Astrocyte (in vitro differentiated cells and primary cell): ENCODE measurements around the gene APBA3. TPM values are rescaled to one million over a fixed set of nuclear protein-coding genes. Genes with fewer than 3 reads are reported as not detected.

Source experiments
- DNase-seq: peaks from one replicate; pipeline ENCODE4 v3.0.0-alpha.2; 2010; ENCODE audit warnings: low read depth
- FAIRE-seq: peaks from 2 replicates; lab custom pipeline; 2011; peaks lifted over from hg19 to GRCh38; lab: Jason Lieb, UNC
- H2AFZ ChIP-seq: 2 replicates; pipeline ENCODE4 v1.6.0; 2012; ENCODE audit warnings: low read depth, low read length, inconsistent platforms
- H3K27ac ChIP-seq: 2 replicates; pipeline ENCODE4 v1.5.1; 2011; ENCODE audit warnings: low read depth, low read length, inconsistent platforms
- H3K27me3 ChIP-seq: 2 replicates; pipeline ENCODE4 v1.6.0; 2011; ENCODE audit warnings: low read length, inconsistent platforms; ENCODE audit not compliant: insufficient read depth
- H3K36me3 ChIP-seq: 2 replicates; pipeline ENCODE4 v1.5.1; 2011; ENCODE audit warnings: low read length, inconsistent platforms; ENCODE audit not compliant: insufficient read depth
- H3K4me1 ChIP-seq: 2 replicates; pipeline ENCODE4 v1.5.1; 2011; ENCODE audit warnings: low read length, inconsistent platforms; ENCODE audit not compliant: insufficient read depth
- H3K4me2 ChIP-seq: 2 replicates; pipeline ENCODE4 v1.6.0; 2012; ENCODE audit warnings: low read length, inconsistent platforms
- H3K4me3 ChIP-seq: 2 replicates; pipeline ENCODE4 v1.5.1; 2011; ENCODE audit warnings: low read depth, mild to moderate bottlenecking, low read length, inconsistent platforms; ENCODE audit not compliant: insufficient read depth
- H3K79me2 ChIP-seq: 2 replicates; pipeline ENCODE4 v1.6.0; 2012; ENCODE audit warnings: mild to moderate bottlenecking, low read length, inconsistent platforms; ENCODE audit not compliant: insufficient read depth
- H3K9ac ChIP-seq: 2 replicates; pipeline ENCODE4 v1.6.0; 2012; ENCODE audit warnings: mild to moderate bottlenecking, low read length, inconsistent platforms
- H3K9me3 ChIP-seq: 2 replicates; pipeline ENCODE4 v1.5.1; 2012; ENCODE audit warnings: low read depth, mild to moderate bottlenecking, low read length, inconsistent platforms; ENCODE audit not compliant: insufficient read depth
- H4K20me1 ChIP-seq: 2 replicates; pipeline ENCODE4 v1.6.0; 2012; ENCODE audit warnings: low read length, inconsistent platforms; ENCODE audit not compliant: insufficient read depth
- H3K27ac Mint-ChIP-seq: one replicate; pipeline ENCODE4 v1.8.0; 2021; ENCODE audit warnings: mild to moderate bottlenecking, mixed read lengths; ENCODE audit not compliant: unreplicated experiment
- H3K27me3 Mint-ChIP-seq: one replicate; pipeline ENCODE4 v1.8.0; 2021; ENCODE audit warnings: low read depth, mixed read lengths; ENCODE audit not compliant: unreplicated experiment
- H3K36me3 Mint-ChIP-seq: one replicate; pipeline ENCODE4 v1.8.0; 2021; ENCODE audit warnings: low read depth, mixed read lengths; ENCODE audit not compliant: unreplicated experiment
- H3K4me1 Mint-ChIP-seq: one replicate; pipeline ENCODE4 v1.8.0; 2021; ENCODE audit warnings: low read depth, mixed read lengths; ENCODE audit not compliant: unreplicated experiment
- H3K4me3 Mint-ChIP-seq: one replicate; pipeline ENCODE4 v1.8.0; 2021; ENCODE audit warnings: mild to moderate bottlenecking, moderate library complexity, mixed read lengths; ENCODE audit not compliant: unreplicated experiment
- H3K9me3 Mint-ChIP-seq: one replicate; pipeline ENCODE4 v1.8.0; 2021; ENCODE audit warnings: mild to moderate bottlenecking, mixed read lengths; ENCODE audit not compliant: unreplicated experiment
- EZH2 ChIP-seq: IDR thresholded peaks from 2 replicates; pipeline ENCODE4 v1.6.1; 2012; ENCODE audit warnings: mild to moderate bottlenecking, low read length, inconsistent platforms; ENCODE audit not compliant: insufficient read depth
- total RNA-seq: library from RNA; stranded (reverse); gene quantifications from 2 replicates; pipeline ENCODE4 v1.2.1, GENCODE V29; 2021
- TF ChIP-seq, protein P1 (sequence below): IDR thresholded peaks from 2 replicates; pipeline ENCODE4 v1.5.1; 2011; ENCODE audit warnings: low read depth, mild to moderate bottlenecking, inconsistent platforms, low read length, moderate library complexity; ENCODE audit not compliant: insufficient read depth

Gene APBA3
- total RNA-seq, 1 donor from 2014 or later: 16.5 TPM

DNA sequence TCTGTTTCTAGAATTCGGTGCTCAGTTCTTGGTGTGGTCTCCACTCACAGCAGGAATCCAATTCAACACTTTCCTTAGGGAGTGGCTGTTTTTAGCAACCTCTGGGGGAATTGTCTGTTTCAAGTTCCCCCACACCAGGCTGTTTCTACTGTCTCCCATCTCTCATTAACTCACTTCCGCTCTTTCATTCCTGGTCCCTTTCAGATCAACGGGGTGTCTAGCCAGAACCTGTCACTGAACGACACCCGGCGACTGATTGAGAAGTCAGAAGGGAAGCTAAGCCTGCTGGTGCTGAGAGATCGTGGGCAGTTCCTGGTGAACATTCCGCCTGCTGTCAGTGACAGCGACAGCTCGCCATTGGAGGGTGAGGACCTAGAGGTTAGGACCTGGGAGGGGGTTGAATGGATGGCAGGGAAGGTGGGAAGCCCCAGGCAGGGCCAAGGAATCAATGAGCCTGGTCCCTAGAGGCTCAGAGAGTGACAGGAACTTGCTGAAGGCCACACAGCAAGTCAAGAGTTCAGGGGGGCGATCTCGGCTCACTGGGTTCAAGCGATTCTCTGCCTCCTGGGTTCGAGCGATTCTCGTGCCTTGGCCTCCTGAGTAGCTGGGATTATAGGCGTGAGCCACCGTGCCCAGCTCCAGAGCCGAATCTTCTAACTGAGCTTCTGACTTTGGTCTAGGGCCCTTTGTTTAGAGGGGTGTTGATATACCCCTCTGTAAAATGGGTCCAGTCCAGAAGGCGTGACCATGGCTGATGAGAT, 27.8 kb downstream of the APBA3 start:
- H3K36me3 ChIP-seq: no peaks in the 10 kb centered on the region
- no peak for DNase-seq
- H3K4me1 Mint-ChIP-seq: no peaks in the 10 kb centered on the region
- no peaks in the 10 kb centered on the region for H3K27me3 ChIP-seq
- no peak for FAIRE-seq
- H3K9me3 ChIP-seq: no peaks in the 10 kb centered on the region
- H4K20me1 ChIP-seq: no peaks in the 10 kb centered on the region
- no peaks in the 10 kb centered on the region for H3K9me3 Mint-ChIP-seq
- H3K36me3 Mint-ChIP-seq: no peaks in the 10 kb centered on the region
- H3K27ac ChIP-seq: no peak overlapping the region
- no peaks in the 10 kb centered on the region for H3K4me1 ChIP-seq
- no peak overlapping the region for H3K4me2 ChIP-seq
- TF ChIP-seq, protein P1, sequence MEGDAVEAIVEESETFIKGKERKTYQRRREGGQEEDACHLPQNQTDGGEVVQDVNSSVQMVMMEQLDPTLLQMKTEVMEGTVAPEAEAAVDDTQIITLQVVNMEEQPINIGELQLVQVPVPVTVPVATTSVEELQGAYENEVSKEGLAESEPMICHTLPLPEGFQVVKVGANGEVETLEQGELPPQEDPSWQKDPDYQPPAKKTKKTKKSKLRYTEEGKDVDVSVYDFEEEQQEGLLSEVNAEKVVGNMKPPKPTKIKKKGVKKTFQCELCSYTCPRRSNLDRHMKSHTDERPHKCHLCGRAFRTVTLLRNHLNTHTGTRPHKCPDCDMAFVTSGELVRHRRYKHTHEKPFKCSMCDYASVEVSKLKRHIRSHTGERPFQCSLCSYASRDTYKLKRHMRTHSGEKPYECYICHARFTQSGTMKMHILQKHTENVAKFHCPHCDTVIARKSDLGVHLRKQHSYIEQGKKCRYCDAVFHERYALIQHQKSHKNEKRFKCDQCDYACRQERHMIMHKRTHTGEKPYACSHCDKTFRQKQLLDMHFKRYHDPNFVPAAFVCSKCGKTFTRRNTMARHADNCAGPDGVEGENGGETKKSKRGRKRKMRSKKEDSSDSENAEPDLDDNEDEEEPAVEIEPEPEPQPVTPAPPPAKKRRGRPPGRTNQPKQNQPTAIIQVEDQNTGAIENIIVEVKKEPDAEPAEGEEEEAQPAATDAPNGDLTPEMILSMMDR: no peak
- TF ChIP-seq EZH2: no peak
- H3K4me3 Mint-ChIP-seq: no peak overlapping the region
- no peak overlapping the region for H3K4me3 ChIP-seq
- H3K9ac ChIP-seq: no peak overlapping the region
- no peak overlapping the region for H2AFZ ChIP-seq
- peaks cover 15% of the 10 kb centered on the region for H3K27me3 Mint-ChIP-seq
- no peak overlapping the region for H3K27ac Mint-ChIP-seq
- H3K79me2 ChIP-seq: no peaks in the 10 kb centered on the region

DNA sequence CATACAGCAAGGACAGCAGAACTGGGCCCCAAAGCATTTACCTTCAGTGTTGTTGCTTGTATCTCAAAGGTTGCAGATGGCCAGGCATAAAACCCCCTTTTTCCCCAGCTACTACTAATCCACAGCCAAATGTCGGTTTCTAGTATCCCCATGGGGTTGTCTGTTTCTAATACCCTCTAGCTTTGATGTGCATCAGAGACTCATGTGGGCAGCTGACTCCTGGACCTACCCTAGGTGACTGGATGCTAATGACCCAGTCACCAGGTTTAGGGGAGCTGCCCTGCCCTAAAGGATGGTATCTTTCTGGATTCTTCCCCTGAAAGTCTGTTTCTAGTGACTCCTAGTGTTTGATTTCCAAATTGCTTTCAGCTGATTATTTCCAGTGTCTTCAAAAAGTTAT, 29.4 kb downstream of the APBA3 start:
- Mint-ChIP-seq H3K27me3 (peaks cover 13% of the 10 kb centered on the region), H3K36me3 (no peaks in the 10 kb centered on the region), H3K27ac (no peak overlapping the region), H3K4me1 (no peaks in the 10 kb centered on the region), H3K9me3 (no peaks in the 10 kb centered on the region), H3K4me3 (no peak overlapping the region)
- Histone ChIP-seq H4K20me1 (no peaks in the 10 kb centered on the region), H2AFZ (no peak overlapping the region), H3K36me3 (no peaks in the 10 kb centered on the region), H3K4me2 (no peak overlapping the region), H3K79me2 (no peaks in the 10 kb centered on the region), H3K4me3 (no peak overlapping the region), H3K9me3 (no peaks in the 10 kb centered on the region), H3K27me3 (no peaks in the 10 kb centered on the region), H3K27ac (no peak overlapping the region), H3K9ac (no peak overlapping the region), H3K4me1 (no peaks in the 10 kb centered on the region)
- no peak for DNase-seq
- no peak for FAIRE-seq
- TF ChIP-seq, protein P1: no peak
- no peak for TF ChIP-seq EZH2

DNA sequence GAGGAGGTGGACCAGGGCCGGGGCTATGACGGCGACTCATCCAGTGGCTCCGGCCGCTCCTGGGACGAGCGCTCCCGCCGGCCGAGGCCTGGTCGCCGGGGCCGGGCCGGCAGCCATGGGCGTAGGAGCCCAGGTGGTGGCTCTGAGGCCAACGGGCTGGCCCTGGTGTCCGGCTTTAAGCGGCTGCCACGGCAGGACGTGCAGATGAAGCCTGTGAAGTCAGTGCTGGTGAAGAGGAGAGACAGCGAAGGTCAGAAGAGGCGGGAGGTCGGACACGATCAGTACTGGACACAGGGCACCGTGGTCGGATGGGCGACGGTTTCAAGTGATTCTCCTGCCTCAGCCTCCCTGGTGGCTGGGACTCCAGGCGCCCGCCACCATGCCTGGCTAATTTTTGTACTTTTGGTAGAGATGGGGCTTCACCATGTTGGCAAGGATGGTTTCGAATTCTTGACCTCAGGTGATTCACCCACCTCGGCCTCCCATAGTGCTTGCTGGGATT, 31.0 kb downstream of the APBA3 start:
- Histone ChIP-seq H3K4me1 (no peaks in the 10 kb centered on the region), H3K4me2 (no peak overlapping the region), H3K36me3 (no peaks in the 10 kb centered on the region), H4K20me1 (no peaks in the 10 kb centered on the region), H3K27ac (no peak overlapping the region), H3K79me2 (no peaks in the 10 kb centered on the region), H3K4me3 (no peak overlapping the region), H3K27me3 (no peaks in the 10 kb centered on the region), H3K9me3 (no peaks in the 10 kb centered on the region), H2AFZ (no peak overlapping the region), H3K9ac (no peak overlapping the region)
- no peak for TF ChIP-seq EZH2
- TF ChIP-seq, protein P1: no peak
- FAIRE-seq (no peak), DNase-seq (no peak)
- Mint-ChIP-seq H3K36me3 (no peaks in the 10 kb centered on the region), H3K9me3 (no peaks in the 10 kb centered on the region), H3K27ac (no peak overlapping the region), H3K4me3 (no peak overlapping the region), H3K4me1 (no peaks in the 10 kb centered on the region), H3K27me3 (peaks cover 11% of the 10 kb centered on the region)
